ENCODE measurements around the gene FMOD.

Gene FMOD

DNA sequence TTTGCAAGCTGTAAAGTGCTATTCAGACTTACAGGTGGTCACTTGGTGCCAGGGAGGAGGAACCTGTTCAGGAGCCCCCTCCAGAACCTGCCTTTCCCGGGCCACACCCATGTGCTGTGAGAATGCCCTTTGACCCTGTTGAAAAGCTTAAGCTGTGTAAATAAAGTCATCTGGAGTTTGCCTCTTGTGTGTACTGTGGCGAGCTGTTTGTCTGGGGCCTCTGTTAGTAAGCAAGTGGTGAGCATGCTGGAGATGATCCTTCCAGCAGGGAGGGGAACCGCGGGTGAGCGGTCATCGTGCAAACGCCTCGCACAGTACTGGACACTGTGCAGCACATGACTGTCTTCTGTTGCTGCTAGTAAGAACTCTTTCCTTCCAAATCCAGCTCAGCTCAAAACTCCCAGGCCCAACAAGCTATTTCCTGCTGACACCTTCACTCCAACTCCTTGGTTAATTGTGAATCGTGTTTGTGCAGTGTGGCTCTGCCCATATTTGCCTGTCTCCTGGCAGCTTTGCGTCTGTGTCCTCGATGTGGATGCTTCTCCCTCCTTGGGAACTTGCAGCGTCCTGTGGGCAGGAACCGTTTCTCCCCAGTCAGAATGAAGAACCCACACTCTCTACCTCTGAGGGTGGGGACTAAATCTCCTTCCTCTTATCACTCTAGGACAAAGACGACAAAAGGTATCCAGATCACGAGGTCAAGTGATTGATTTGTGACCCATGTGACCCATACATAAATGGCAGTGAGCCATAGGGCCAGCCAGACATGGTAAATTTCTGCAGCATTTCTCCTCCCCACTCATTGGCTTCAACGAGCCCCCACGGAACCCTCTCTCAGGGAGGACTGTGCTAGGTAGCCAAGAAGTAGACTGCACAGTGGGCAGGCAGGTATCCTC lies 59.5 kb downstream of the FMOD start:
- H3K4me3 ChIP-seq (ENCODE audit: low read length, poor library complexity, severe bottlenecking): no peak overlapping the region
- H3K4me1 ChIP-seq (ENCODE audit: insufficient read depth, low read length, poor library complexity, severe bottlenecking): peaks cover 68% of the 10 kb centered on the region
- no peaks in the 10 kb centered on the region; the same call in 1 of the 2 replicates for H3F3A ChIP-seq (ENCODE audit: low read depth)
- peaks cover 3% of the 10 kb centered on the region; the same call in 1 of the 2 replicates for H3K79me2 ChIP-seq (ENCODE audit: insufficient read depth, low read length)
- no peaks in the 10 kb centered on the region for H3K36me3 ChIP-seq (ENCODE audit: insufficient read depth, low read length)
- no peaks in the 10 kb centered on the region for H3K27me3 ChIP-seq (ENCODE audit: insufficient read depth, low read length, poor library complexity, severe bottlenecking)
- TF ChIP-seq, protein P1, sequence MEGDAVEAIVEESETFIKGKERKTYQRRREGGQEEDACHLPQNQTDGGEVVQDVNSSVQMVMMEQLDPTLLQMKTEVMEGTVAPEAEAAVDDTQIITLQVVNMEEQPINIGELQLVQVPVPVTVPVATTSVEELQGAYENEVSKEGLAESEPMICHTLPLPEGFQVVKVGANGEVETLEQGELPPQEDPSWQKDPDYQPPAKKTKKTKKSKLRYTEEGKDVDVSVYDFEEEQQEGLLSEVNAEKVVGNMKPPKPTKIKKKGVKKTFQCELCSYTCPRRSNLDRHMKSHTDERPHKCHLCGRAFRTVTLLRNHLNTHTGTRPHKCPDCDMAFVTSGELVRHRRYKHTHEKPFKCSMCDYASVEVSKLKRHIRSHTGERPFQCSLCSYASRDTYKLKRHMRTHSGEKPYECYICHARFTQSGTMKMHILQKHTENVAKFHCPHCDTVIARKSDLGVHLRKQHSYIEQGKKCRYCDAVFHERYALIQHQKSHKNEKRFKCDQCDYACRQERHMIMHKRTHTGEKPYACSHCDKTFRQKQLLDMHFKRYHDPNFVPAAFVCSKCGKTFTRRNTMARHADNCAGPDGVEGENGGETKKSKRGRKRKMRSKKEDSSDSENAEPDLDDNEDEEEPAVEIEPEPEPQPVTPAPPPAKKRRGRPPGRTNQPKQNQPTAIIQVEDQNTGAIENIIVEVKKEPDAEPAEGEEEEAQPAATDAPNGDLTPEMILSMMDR (conservative IDR thresholded peaks at IDR 0.05; ENCODE audit: low read length): no peak
- no peak for TF ChIP-seq EZH2phosphoT487 (IDR thresholded peaks at IDR 0.05; ENCODE audit: borderline replicate concordance)
- no peaks in the 10 kb centered on the region for H3K9me2 ChIP-seq (replicated peaks; ENCODE audit: low read depth, low read length)
- H2AFZ ChIP-seq (ENCODE audit: low read length): no peak overlapping the region
- H3K4me2 ChIP-seq (ENCODE audit: low read depth, low read length, poor library complexity, severe bottlenecking): no peak overlapping the region
- no peaks in the 10 kb centered on the region for H3K9me3 ChIP-seq (ENCODE audit: insufficient read depth, low read depth, low read length)
- no peak overlapping the region for H3K9ac ChIP-seq (ENCODE audit: low read depth, low read length, poor library complexity, severe bottlenecking)
- H4K20me1 ChIP-seq (ENCODE audit: insufficient read depth, low read length, poor library complexity, severe bottlenecking): no peaks in the 10 kb centered on the region

Data from Loucy (cell line).